GM18867 (cell line): Measurements from ENCODE around the gene RPS6KA3.

Source experiments
- ATAC-seq: cut with Tn5 transposase; IDR thresholded peaks from one replicate; pipeline ENCODE4 v1.9.1; 2021; ENCODE audit warnings: mild to moderate bottlenecking, moderate library complexity; ENCODE audit not compliant: unreplicated experiment

RPS6KA3 gene

DNA sequence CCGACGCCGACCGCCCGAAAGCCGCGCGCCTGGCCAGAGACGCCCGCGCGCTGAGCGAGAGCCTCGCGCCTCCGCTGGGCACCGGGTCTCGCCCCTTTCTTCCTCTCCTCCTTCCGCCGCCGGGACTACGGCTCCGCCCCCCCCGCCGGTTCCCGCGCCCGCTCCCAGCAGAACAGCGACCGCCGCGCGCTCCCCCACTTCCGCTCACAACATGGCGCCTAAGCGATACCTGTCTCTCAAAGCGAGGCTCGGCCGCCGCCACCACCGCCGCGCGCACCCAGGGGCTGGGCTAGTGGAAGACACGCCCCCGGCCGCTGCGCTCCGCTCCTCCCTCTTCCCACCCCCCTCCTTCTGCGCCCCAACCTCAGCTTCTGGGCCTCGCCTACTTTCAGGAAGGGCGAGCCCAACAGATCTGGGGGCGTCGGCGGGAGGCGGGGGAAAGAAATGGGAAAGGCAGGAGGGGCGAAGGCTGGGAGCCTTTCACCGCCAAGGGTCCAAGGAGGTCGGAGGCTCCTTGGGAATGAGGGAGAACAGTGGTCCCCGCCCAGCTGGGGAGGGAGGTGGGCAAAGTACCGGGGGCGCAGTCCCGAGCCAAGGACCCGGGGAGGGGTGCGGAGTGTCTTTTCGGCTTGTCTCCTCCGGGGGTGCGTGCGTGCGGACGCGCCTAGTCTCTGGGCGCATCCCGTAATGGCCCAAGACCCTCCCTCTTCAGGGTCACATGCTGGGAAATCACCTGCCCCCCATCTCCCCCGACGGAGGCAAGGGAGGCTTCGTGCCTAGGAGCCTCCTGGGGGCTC is at the start of gene RPS6KA3:
Gene RPS6KA3 (minus strand): TSS at position 100 of the 797 bp plus-strand sequence. CDS start 277 bp downstream, outside the sequence.
- peak; percentile 83 for ATAC-seq

DNA sequence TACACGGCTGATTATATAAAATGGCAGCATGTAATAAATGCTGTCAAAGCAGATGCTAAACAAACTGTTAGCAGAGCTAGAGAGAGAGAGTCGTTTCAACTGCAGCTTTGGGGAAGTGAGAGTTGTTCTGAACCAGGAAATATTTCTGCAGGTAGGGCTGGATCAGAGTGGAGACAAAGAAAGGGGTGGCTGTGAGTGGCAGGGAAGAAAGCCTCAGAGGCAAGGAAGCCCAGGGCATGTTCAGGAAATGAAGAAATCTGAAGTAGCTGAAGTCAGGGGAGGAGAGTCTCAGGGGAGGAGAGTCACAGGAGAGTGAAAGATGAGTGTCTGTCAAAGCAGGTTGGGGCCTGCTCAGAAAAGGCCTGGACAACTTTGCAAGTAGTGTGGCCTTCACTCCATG is 48.4 kb upstream of the RPS6KA3 start:
- peak; percentile 88 for ATAC-seq

DNA sequence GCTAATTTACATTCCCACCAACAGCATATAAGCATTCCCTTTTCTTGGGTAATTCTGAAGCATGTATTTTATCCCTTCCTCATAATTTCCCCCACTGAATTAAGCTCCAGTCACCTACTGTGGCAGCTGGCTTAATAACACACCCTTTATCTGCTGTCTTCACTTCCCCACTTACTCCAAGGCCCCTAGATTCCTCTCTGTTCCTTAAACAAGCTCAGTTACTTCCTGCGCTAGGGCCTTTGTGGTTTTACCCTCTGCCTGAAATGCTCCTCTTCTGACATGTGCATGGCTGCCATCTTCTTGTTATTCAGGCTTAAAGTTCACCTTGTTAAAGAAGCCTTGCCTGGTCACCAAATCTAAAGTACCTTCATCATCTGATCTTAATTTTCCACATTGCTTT is 47.2 kb upstream of the RPS6KA3 start:
- no peak for ATAC-seq

DNA sequence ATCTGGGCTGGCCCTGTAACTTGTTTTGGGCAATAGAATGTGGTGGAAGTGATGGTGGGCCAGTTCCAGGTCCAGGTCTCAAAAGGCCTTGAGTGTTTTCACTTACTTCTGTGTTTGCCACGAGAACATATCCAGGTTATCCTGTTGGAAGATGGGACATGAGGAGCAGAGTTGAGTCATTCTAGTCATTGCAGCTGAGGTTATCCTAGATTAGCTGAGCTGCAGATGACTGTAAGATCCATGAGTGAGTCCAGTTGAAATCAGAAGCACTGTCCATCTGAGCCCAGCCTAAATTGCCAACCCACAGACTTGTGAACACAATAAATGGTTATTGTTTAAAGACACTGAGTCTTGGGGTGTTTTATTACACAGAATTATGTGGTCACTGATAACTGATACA is 45.3 kb upstream of the RPS6KA3 start:
- no peak for ATAC-seq

DNA sequence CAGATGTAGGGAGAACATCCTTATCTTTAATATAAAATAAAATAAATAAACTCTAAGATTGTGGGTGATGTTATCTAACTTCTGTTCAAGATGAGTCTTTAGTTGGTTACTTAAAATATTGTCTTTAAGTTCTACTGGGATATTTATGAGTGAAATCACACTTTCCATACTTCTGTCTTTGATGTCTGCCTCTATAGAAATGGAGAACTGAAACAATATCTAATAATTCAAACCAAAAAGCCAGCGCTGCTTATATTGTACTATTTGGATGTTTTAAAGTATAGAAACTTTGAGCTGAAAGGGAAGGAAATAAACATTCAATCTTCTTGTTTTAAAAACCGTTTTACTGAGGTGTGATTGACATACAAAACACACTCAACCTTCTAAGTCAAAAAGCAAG is 44.8 kb upstream of the RPS6KA3 start:
- no peak for ATAC-seq

DNA sequence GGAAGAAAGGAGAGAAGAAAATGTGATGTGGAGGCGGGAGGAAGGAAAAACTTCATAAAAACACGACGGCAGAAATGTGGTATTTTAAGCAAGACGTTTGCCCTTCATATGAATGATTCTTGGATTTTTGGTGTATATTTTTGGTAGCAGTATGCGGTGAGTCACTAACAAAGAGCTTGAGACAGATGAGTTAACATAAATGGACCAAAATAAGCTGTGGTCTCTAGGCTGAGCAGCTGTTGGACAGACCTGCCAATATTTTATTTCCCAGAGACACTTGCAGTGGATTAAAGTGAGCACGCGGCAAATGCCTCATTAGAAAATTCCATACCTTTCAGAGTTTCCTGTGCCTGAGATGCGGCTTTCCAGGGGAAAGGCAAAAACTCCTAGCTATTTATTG is 43.1 kb upstream of the RPS6KA3 start:
- ATAC-seq, result no peak

DNA sequence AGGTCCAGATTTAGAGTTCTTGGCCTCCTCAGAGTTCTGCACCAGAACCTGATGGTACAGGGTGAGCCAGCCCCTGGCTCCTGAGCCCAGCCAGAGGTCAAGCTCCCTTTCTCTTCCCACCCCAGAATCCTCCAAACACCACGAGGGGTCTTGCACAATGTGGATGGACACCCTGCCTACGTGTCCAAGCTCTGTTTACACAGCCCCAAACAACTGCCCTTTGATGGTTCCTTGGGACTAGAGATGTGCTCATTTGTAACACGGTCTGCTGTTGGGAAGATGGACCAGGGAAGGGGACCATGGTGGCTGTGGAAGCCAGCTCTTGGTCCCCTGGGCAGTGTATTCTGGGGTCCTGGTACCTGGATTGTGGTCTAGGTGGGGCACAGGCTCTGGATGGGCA is 40.0 kb upstream of the RPS6KA3 start:
- no peak for ATAC-seq

DNA sequence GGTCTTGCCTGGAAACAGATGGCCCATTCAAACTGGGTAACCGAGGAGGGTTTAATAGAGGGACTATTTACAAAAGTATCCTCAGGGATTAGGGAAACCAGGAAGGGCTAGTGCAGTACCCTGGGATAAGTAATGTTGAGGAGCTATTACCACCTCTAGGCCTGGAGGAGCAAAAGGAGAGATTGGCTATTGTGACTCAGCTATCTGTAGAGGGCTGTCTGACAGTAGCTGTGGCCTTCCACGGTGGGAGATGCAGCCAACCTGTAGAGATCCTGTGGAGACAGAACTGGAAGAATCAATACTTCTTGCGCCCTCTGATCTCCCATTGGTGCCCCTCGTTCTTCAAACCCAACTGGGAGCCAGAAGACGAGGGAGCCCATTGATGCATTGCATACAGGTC is 34.1 kb upstream of the RPS6KA3 start:
- ATAC-seq, result no peak

DNA sequence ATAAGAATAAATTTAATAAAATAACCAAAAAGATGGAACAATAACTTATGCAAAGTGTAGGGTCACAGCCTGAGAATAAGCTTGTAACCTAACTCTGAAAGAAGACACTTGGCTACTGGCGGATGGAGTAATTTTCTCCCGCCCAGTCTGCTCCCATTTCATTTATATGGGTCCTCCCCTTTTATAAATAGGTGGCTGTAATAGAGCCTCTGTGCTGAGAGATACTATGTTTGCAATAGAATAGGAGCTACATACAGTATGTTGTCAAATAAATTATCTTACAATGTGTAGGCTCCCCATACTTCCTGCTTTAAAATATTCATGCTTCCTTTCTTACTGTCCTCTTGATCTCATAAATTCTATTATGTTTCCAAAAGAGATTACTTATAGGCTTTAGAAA is 28.2 kb upstream of the RPS6KA3 start:
- ATAC-seq, result no peak

DNA sequence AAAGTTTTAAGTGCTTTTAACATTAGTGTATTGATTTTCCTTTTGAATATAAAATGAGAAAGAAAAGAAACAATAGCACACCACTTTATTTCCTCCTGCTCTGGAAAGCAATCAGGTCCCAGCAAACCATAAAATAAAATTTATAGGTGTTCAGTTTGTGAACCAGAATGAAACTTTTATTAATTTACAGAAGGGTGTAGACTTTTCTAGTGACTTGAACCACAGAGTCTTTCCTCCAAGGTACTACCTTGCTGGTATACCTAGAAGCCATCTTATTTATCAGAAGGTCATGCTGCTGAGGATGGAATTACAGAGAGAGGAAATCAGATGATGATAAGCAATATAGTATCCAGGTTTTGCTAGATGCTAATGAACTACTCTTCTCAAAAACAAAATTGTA is 27.6 kb upstream of the RPS6KA3 start:
- ATAC-seq, result no peak

DNA sequence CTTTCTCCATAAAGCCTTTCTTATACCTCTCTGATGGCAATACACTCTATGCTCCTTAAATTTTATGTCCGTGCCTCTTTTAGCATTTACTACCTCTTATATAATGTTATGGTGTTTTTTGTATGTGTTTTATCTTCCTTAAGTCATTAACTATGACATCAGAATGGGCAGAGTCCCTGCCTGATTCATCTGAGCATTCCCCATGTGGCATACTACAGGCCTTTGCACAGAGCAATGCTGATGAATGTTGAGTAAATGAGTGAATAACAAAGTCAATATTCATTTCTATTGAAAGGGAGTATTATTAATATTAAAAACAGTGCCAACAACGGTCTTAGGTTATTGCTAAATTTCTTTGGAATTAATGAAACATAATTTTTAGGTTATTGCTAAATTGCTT is 18.8 kb upstream of the RPS6KA3 start:
- no peak for ATAC-seq

DNA sequence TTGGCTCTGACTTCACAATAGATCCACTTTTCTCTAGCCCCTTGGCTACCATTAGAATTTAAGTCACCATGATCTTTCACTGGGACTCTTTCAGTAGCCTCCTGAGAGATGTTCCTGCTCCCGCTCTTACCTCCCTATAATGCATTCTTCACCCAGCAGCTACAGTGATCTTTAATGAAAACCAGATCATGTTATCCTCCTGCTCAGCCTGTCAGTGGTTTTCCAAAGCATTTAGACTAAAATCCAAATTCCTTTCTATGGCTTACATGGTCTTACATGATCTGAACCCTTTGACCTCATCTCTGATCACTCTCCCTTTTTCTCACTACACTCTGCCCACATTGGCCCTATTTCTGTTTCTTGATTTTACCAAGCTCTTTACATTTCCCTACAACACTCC is 18.3 kb upstream of the RPS6KA3 start:
- no peak for ATAC-seq

DNA sequence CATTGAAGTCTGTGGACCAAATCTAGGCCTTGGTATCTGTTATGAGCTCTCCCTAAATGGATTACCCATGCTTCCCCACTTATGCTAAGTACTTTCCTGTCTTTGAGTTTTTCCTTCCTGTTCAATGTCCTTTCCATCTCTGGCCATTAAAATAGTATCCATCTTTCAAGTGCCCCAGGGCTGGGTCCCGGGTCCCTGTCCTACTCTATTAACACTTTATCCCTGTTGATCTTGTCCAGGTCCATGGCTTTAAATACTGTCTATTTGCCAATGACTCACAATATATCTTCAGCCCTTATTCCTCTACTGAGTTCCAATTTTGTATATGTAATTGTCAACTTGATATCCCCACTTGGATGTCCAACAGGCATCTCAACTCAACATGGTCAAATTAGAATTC is 17.7 kb upstream of the RPS6KA3 start:
- ATAC-seq, result no peak

DNA sequence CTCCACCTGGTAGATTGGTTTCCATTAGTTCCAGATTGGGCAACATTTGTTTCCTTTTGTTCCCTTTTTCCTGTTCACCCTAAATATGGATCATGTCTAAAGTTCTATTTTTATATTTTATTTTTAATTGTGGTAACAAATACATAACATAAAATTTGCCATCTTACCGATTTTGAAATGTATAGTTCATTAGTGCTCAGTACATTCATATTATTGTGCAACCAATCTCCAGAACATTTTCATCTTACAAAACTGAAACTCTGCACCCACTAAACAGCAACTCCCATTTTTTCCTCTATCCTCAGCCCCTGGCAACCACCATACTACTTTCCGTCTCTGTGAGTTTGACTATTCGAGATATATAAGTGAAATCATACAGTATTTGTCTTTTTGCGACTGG is 14.2 kb upstream of the RPS6KA3 start:
- no peak for ATAC-seq

DNA sequence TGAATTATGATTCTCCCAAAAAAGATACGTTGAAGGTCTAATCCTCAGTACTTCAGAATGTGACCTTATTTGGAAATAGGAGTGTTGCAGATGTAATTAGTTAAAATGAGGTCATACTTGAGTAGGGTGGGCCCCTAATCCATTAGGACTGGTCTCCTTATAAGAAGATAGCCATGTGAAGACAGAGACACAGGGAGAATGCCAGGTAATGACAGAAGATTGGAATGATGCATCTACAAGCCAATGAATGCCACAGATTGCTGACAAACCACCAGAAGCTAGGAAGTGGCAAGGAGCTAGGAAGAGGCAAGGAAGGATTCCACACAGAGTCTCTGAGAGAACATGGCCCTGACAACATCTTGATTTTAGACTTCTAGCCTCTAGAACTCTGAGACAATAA is 7.4 kb upstream of the RPS6KA3 start:
- ATAC-seq, result no peak

DNA sequence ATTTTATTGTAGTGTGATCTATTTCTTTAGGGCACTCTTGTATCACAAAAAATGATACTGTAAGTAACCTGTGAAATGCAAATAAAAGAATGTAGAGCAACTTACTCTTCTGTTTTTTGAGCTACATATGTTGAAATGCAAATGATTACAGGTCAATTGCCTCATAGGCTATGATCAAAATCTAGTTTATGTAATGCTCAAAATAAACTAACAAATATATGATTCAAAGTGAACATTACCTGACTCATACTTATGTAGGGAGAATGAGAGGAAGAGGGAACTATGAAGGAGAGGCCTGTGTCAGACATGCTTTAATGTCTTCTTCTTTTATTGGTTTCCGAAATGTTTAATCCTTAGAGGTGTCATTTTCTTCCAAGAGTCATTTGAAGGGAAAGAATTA is 5.0 kb upstream of the RPS6KA3 start:
- ATAC-seq, result no peak

DNA sequence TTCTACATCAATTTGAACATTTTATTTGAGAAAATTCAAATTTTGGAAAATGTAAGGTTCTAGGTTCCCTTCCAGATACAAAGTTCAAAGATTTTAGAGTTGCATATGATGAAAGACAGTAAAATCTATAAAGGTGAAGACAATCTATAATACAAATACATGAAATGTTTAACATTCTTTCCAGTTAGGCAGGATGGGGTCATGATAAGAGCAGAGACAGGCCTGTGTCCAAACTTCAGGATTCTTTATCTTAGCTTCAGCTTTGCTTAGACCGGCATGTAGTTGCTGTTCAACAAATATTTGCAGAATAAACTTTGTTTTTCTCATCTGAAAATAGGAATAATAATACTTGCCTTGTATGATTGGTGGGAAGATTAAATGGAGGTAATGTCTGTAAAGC is 4.5 kb upstream of the RPS6KA3 start:
- no peak for ATAC-seq

DNA sequence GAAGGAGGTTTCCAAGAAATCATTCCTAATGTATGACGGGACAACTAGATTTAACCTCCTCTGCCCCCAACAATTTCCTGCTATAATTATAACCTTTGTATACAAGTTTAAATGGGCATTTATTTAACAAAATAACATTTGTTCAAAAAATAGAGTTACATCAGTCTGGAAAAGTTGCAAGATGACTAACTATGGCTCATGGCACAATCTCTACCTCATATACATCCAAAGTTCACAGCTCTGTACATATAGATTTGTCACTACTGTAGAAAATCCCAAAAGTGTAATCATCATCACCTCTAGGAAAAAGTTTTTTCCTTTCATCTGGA is 3.8 kb upstream of the RPS6KA3 start:
- no peak for ATAC-seq

DNA sequence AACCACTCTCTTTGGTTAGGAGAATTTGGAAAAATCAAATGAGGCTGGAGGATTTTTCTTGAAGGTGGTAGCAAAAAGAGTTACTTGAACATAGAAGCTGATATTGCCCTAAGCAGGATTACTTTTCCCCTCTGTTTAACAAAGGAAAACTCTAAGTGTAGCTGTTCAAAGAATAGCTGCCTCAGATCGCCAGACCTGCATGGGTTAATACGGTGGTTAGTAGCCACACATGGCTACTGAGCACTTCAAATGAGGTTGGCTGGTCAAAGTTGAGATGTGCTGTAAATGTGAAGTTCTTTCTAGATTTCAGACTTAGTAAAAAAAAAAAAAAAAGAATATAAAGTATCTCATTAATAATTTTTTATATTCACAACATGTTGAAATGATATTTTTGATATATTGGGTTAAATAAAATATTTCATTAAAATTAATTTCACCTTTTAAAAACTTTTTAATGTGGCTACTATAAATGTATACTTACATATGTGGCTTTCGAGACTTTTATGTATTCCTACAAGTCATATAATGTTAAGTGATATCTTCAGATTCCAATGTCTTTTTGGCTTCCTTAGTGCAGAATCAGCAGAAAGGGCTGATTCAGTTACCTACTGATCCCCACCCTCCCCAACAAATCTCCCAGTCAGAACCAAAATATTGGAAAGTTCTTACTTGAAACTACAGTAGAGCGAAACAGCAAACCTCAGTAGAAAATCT is 3.3 kb upstream of the RPS6KA3 start:
- ATAC-seq, result no peak

DNA sequence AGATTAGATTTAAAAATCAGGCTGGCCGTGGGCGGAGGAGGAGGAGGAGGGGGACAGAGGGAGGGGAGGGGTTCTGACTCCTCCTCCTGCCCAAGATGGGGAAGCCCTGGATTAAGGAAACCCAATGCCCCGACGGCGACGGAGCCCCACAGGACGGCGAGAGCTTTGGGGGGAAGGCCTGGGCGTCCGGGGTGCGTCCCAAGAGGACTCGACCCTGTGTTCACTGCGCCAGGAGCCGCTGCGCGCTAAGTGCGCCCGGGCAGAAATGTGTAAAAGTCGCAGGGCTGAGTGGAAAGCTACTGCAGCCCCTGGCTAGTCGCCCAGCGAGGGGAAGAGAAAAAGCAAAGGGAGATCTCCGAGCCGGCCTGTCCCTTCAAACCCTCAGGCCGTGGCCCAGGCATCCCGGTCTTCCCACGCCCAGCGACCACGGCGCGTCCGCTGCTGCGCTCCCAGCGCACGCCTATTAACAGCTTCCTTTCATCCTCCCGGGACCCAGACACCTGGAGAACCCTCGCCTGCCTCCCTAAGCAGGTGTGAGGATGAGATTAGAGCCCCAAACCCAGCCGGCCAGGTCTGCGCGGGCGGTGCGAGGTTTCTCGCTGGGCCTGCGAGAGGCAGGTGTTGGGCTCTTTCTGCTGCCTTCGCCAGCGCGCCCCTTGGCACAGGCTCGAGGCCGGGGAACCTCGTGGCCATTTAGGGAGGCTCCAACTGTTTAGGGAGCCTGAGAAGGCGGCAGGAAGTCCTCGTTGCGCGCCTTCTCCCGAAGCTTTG is 1.4 kb upstream of the RPS6KA3 start:
- no peak for ATAC-seq

DNA sequence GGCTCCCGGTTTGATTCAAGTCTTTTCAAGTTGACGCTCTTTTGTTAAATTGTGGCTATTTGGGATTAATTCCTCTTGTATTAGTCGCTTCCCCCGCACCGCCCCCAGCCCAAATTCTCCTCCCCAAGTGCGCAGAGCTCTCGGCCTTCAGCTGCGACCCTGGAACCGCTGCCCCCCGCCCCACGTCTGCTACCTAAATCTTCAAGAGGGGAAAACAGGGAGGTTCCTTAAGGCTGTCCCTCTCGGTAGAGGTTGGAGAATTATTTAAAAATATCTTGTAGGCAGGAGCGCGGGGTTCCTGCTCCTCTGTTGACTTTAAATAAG is 860 bp upstream of the RPS6KA3 start:
- ATAC-seq, result no peak
